Measurements from ENCODE around the gene HPS4. TPM values are rescaled to one million over a fixed set of nuclear protein-coding genes. Genes with fewer than 3 reads are reported as not detected.
"Not testable (repeated sequence)": the region's sequence is repeated elsewhere in the genome, so short reads cannot be mapped to it uniquely, and the experiment has no call there.

Gene HPS4
- polyA plus RNA-seq, 1 donor, result 14.0 TPM

GRCh38 chr22:26414347-26414746 lies 69.2 kb downstream of the HPS4 start:
- DNase-seq (ENCODE audit: low read depth), result no peak

- DNase-seq (ENCODE audit: low read depth), result no peak
Observed at GRCh38 chr22:26410386-26410785, 73.2 kb downstream of the HPS4 start.

- DNase-seq (ENCODE audit: low read depth), result peak; percentile 40
Observed at GRCh38 chr22:26409719-26410335, 73.8 kb downstream of the HPS4 start.

GRCh38 chr22:26408562-26409220 lies 74.9 kb downstream of the HPS4 start:
- not testable (repeated sequence) for DNase-seq (ENCODE audit: low read depth)

GRCh38 chr22:26406118-26406517 lies 77.5 kb downstream of the HPS4 start:
- DNase-seq (ENCODE audit: low read depth), result no peak

GRCh38 chr22:26404851-26405421 lies 78.6 kb downstream of the HPS4 start:
- no peak for DNase-seq (ENCODE audit: low read depth)

GRCh38 chr22:26401726-26402125 lies 81.9 kb downstream of the HPS4 start:
- no peak for DNase-seq (ENCODE audit: low read depth)

Other genes with a start within 250 kb of the HPS4 start
- 1.0 TPM for gene ASPHD2, start 54.5 kb downstream of the HPS4 start, polyA plus RNA-seq (ENCODE audit: insufficient read length)
- 24.1 TPM for gene SRRD, start 94 bp upstream of the HPS4 start, polyA plus RNA-seq (ENCODE audit: insufficient read length)
- 20.4 TPM for gene TFIP11, start 28.7 kb upstream of the HPS4 start, polyA plus RNA-seq (ENCODE audit: insufficient read length)
- gene TPST2, start 106.3 kb upstream of the HPS4 start, polyA plus RNA-seq (ENCODE audit: insufficient read length), result 6.7 TPM
- 0.71 TPM for gene CRYBB1, start 134.2 kb upstream of the HPS4 start, polyA plus RNA-seq (ENCODE audit: insufficient read length)
- not detected for gene CRYBA4, start 138.2 kb upstream of the HPS4 start, polyA plus RNA-seq (ENCODE audit: insufficient read length)
- 0.33 TPM for gene MIAT, start 173.8 kb upstream of the HPS4 start, polyA plus RNA-seq (ENCODE audit: insufficient read length)

Data from forelimb muscle (tissue), 1 donor.